Measurements from ENCODE around the gene MRPL23.

MRPL23 gene

GRCh38 chr11:1966531-1966930 lies 19.4 kb downstream of the MRPL23 start (continued):
- TF ChIP-seq OSR1 (CRISPR knock-in tag; IDR thresholded peaks at IDR 0.05) (no peak), ISL1 (CRISPR knock-in tag; IDR thresholded peaks at IDR 0.05) (no peak), ESRRG (CRISPR knock-in tag; IDR thresholded peaks at IDR 0.05) (no peak)

- TF ChIP-seq PPARA (CRISPR knock-in tag; IDR thresholded peaks at IDR 0.05; ENCODE audit: borderline replicate concordance) (no peak), ISL1 (CRISPR knock-in tag; IDR thresholded peaks at IDR 0.05) (no peak), OSR1 (CRISPR knock-in tag; IDR thresholded peaks at IDR 0.05) (no peak), PATZ1 (CRISPR knock-in tag; IDR thresholded peaks at IDR 0.05; ENCODE audit: borderline replicate concordance) (no peak), CREB5 (CRISPR knock-in tag; IDR thresholded peaks at IDR 0.05; ENCODE audit: low read depth) (no peak), SNAI2 (CRISPR knock-in tag; IDR thresholded peaks at IDR 0.05) (no peak), TCF4 (CRISPR knock-in tag; IDR thresholded peaks at IDR 0.05; ENCODE audit: borderline replicate concordance) (no peak), GLIS3 (CRISPR knock-in tag; IDR thresholded peaks at IDR 0.05) (no peak), BACH2 (CRISPR knock-in tag; IDR thresholded peaks at IDR 0.05; ENCODE audit: borderline replicate concordance) (no peak), CSRNP3 (CRISPR knock-in tag; IDR thresholded peaks at IDR 0.05) (no peak), ESRRG (CRISPR knock-in tag; IDR thresholded peaks at IDR 0.05) (no peak)
- no peak for ATAC-seq
These were observed 20.6 kb downstream of the MRPL23 start for GRCh38 chr11:1967641-1968225.

- ATAC-seq: peak; percentile 60
- TF ChIP-seq PATZ1 (CRISPR knock-in tag; IDR thresholded peaks at IDR 0.05; ENCODE audit: borderline replicate concordance) (no peak), TOX (CRISPR knock-in tag; IDR thresholded peaks at IDR 0.05; ENCODE audit: borderline replicate concordance) (no peak), OSR1 (CRISPR knock-in tag; IDR thresholded peaks at IDR 0.05) (no peak), ZC3H10 (CRISPR knock-in tag; IDR thresholded peaks at IDR 0.05) (no peak), ZFP30 (CRISPR knock-in tag; IDR thresholded peaks at IDR 0.05) (no peak), CSDC2 (CRISPR knock-in tag; IDR thresholded peaks at IDR 0.05) (no peak), ISL1 (CRISPR knock-in tag; IDR thresholded peaks at IDR 0.05) (no peak), TCF4 (CRISPR knock-in tag; IDR thresholded peaks at IDR 0.05; ENCODE audit: borderline replicate concordance) (no peak), POU6F1 (CRISPR knock-in tag; IDR thresholded peaks at IDR 0.05; ENCODE audit: borderline replicate concordance, low read depth) (no peak), ZNF565 (CRISPR knock-in tag; conservative IDR thresholded peaks at IDR 0.05; ENCODE audit: low read depth) (no peak), SNAI2 (CRISPR knock-in tag; IDR thresholded peaks at IDR 0.05) (no peak), ZNF70 (CRISPR knock-in tag; IDR thresholded peaks at IDR 0.05) (no peak), ZNF8 (CRISPR knock-in tag; IDR thresholded peaks at IDR 0.05) (no peak), RARB (CRISPR knock-in tag; IDR thresholded peaks at IDR 0.05) (no peak), BACH2 (CRISPR knock-in tag; IDR thresholded peaks at IDR 0.05; ENCODE audit: borderline replicate concordance) (no peak), GLIS3 (CRISPR knock-in tag; IDR thresholded peaks at IDR 0.05) (no peak), CSRNP3 (CRISPR knock-in tag; IDR thresholded peaks at IDR 0.05) (no peak)
These were observed 21.4 kb downstream of the MRPL23 start for GRCh38 chr11:1968454-1969002.

All from SK-N-SH treated with all-trans-retinoic acid at 6 μM for 48 hours (cell line).